Measurements from ENCODE around the gene CAPN14.

DNA sequence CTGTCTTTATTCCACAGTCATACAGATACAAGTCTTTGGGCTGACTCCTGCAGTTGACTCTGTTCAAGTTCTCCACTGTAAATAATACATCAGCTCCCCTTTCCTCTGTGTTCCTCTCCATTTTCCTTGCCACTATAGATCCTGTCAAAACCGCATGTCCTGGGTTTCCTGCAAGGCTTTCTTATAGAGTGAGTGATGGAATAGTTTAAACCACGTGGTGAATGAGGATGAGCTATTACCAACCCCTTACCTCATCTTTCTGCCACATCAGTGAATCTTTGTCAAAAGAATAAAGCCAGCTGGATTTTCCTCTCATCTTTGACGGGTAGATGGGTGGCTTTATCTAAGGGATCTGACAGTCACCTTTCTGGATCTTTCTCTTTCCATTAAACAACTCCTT, 75.2 kb downstream of the CAPN14 start:
- no peak for TF ChIP-seq CTCF (IDR thresholded peaks at IDR 0.05)
- no peak for TF ChIP-seq ZFX (IDR thresholded peaks at IDR 0.05; ENCODE audit: borderline replicate concordance)

All from 22Rv1 (cell line).